OCI-LY1 (cell line): ENCODE results near the gene KCNH4.

ENCODE experiments used
- EZH2 ChIP-seq: fragments of 200-600 bp; sonication (generic), shearing (Covaris generic); IDR thresholded peaks from 2 replicates; pipeline ENCODE4 v1.8.0; 2017; ENCODE audit warnings: borderline replicate concordance, mixed run types, mild to moderate bottlenecking, antibody characterized with exemption, low read length, moderate library complexity, mixed read lengths
- TF ChIP-seq, protein P1 (sequence below): fragments of 200-600 bp; sonication (generic), shearing (Covaris generic); IDR thresholded peaks from 2 replicates; pipeline ENCODE4 v1.5.1; 2017; ENCODE audit warnings: mild to moderate bottlenecking, antibody characterized with exemption, low read length, moderate library complexity, mixed read lengths

DNA sequence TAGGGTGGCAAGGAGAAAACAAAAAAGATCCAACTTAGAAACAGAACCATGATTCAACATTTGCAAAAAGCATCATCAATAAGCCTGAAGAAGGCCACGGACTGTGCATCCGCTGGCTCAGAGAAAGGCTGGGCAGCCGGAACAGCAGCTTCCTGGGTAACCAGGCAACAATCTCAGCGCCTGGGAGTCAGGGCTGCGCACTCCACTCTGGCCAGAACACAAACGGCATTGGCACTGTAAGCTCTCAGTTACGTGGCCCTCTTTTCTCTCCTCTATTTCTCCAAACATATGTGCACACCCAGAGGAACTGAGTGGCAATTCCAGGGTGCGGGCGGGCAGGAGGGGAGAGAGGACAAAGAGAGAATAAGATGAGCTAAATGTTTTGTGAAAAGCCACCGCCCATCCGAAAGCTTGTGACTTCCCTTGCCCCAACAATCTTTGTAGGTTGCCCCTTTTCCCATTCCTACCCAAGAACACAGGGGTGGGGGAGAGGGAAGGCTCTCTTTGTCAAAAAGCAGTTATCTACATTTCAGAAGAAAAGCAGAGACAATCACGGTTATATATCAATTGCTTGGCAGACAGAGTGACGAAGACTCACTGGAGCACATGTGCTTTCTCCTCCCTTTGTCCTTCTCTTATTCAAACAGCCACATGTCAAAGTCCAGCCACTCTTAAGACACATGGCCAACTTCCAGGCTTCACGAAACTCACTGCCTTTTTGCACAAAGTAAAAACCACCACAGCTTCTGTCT is 19.9 kb upstream of the KCNH4 start:
- TF ChIP-seq, protein P1, sequence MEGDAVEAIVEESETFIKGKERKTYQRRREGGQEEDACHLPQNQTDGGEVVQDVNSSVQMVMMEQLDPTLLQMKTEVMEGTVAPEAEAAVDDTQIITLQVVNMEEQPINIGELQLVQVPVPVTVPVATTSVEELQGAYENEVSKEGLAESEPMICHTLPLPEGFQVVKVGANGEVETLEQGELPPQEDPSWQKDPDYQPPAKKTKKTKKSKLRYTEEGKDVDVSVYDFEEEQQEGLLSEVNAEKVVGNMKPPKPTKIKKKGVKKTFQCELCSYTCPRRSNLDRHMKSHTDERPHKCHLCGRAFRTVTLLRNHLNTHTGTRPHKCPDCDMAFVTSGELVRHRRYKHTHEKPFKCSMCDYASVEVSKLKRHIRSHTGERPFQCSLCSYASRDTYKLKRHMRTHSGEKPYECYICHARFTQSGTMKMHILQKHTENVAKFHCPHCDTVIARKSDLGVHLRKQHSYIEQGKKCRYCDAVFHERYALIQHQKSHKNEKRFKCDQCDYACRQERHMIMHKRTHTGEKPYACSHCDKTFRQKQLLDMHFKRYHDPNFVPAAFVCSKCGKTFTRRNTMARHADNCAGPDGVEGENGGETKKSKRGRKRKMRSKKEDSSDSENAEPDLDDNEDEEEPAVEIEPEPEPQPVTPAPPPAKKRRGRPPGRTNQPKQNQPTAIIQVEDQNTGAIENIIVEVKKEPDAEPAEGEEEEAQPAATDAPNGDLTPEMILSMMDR: no peak
- no peak for TF ChIP-seq EZH2
